Muscle of back (tissue), 11 donors: ENCODE data around the gene HS3ST3A1. TPM values are rescaled to one million over a fixed set of nuclear protein-coding genes. Genes with fewer than 3 reads are reported as not detected.

ENCODE experiments used
- DNase-seq, 3 donors: peaks; one replicate each; pipeline versions ENCODE4 v3.0.0 to v3.0.0-alpha.2; 2013
- polyA plus RNA-seq, 10 donors: library from polyadenylated mRNA; unstranded; fragments of 120-200 nt; gene quantifications; one replicate each; pipeline ENCODE4 v1.2.1, GENCODE V29; 2013; ENCODE audit not compliant: insufficient read length in 10 of 10

HS3ST3A1 gene
- polyA plus RNA-seq, 10 donors = 0.79 to 4.4 (median 2.3) TPM

GRCh38 chr17:13599168-13599577, 2.6 kb downstream of the HS3ST3A1 start:
- no peak for DNase-seq

GRCh38 chr17:13598353-13599167, 3.2 kb downstream of the HS3ST3A1 start:
- DNase-seq = peak in 1 of 3 donors; percentile 17

DNA sequence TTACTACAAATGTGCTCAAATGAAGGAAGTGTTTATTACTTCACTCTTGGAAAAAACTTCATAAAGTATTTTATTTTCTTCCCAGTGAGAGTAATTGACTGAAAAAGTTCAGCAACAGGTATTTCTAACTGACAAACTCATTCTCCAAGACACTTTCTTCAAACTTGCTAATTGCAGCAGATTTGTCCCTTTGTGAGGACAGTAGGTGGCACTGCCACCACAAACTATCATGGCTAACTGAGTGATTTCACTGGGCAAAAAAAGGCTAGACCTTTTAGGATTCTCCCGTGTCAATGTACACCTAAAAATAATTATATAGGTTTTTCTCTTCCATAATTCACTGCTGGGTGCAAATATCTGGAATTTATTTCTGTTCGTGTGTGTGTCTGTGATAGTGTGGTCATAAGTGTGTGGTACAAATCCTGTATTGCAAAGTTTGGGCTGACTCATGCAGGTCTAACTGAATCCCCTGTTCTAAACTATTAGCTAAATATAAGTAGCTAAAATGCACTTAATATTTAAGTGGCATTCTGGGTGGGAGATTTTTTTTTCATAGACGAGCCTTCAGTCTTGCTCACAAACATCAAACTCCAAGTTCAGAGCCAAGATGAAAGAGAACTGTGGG, 3.9 kb downstream of the HS3ST3A1 start:
- peak in 1 of 3 donors; percentile 64 for DNase-seq

DNA sequence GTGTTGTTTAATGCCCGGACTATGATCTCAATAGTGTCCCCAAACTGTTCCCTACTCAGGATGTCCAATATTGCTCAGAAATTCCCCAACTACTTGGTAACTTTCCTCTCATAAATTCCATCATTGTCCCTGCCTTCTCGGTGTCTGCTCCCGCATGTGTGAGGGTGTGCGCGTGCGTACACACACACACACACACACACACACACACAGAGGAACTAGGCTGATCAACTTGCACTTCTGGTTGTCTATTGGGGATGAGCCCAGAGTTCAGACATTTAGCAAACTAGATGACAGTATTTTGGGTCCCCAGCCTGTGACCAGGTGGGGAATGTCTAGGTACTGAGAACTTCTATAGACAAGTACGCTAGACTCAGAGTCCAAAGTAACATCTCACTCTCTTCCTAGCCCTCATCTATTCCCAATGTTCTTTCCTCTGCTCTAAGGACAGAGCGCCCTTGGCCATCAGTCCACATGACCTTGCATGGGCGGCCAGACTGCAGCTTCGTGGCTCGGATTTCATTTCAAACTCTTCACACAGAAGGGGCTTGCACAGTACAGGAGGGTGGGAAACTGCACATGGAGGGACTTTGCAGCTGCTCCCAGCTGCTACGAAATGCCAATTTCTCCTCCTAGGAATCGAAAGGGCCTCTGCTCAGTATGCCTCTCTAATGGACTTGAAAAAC, 5.3 kb downstream of the HS3ST3A1 start:
- DNase-seq = peak in 1 of 3 donors; percentile 60

GRCh38 chr17:13595599-13595899, 6.2 kb downstream of the HS3ST3A1 start:
- peak in 1 of 3 donors; percentile 52 for DNase-seq

- DNase-seq = peak; percentile 87 to 91 (median 91)
Observed at GRCh38 chr17:13594762-13595598, 6.7 kb downstream of the HS3ST3A1 start.

GRCh38 chr17:13594310-13594709, 7.4 kb downstream of the HS3ST3A1 start:
- DNase-seq = no peak

DNA sequence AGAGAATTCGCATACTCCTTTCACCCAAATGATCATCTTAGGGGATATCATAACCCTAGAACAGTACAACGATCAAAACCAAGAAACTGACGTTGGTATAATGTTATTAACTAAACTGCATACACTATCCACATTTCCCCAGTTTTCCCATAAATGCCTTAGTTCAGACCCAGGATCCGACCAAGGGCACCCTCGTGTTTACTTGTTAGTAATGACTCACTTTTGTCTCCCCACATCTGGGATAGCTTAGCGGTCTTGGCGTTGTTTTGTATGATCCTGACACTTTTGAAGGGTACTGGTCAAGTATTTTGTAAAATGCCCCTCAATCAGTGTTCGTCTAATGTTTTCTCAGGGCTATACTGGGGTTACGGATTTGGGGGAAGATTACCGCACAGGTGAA, 8.0 kb downstream of the HS3ST3A1 start:
- DNase-seq = no peak

DNA sequence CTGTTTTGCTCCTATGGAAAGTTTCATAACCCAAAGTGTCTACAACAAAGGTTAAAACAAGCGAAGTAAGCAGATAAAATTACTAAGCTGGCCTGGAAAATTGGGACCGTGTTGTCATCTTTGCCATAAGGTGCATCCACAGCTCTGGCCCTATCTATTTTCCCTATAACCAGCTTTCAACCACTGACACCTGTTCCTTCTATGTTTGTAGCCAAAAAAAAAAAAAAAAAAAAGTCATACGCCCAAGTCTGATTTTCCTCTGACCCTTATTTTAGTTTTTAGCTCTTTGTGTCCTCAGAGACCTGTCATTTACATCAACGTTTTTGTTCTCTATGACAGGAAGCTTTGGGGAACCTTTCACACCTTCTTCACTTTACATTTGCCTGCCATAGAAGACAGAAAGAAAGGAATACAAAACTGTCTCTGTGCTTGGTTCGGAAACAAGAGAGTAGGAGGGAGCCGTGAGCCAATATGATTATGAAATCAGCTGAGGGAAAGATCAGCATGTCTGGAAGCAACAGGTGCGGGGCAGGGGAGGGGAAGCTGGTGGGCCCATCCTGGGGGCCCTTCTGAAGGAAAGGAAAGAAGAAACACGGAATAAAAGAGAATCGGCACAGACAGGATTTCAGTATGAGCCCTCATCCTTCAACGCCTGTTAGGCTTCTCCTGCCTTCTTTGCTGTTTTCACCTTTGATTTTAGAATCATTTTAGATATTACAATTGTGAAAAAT, 8.5 kb downstream of the HS3ST3A1 start:
- no peak for DNase-seq

GRCh38 chr17:13592427-13592826, 9.3 kb downstream of the HS3ST3A1 start:
- no peak for DNase-seq

- DNase-seq = no peak
Observed at GRCh38 chr17:13590441-13590840, 11.3 kb downstream of the HS3ST3A1 start.

DNA sequence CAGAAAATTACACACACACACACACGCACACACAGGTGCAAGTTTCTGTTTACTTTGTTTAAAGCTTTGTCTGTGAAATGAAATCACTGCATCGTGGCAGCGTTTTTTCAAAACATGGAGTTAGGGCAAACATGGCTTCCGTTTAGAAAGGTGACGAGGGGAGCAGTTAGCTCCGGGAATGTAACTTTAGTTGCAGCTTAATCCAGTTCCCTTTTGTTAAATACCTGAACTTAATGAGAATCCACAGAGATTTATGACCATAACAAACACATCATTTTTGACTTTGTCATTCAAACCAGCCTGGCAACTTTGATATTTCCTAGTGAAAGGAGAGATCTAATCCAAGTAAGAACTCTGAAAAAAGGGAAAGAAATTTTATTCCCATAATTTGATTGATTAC, 12.1 kb downstream of the HS3ST3A1 start:
- DNase-seq = no peak

DNA sequence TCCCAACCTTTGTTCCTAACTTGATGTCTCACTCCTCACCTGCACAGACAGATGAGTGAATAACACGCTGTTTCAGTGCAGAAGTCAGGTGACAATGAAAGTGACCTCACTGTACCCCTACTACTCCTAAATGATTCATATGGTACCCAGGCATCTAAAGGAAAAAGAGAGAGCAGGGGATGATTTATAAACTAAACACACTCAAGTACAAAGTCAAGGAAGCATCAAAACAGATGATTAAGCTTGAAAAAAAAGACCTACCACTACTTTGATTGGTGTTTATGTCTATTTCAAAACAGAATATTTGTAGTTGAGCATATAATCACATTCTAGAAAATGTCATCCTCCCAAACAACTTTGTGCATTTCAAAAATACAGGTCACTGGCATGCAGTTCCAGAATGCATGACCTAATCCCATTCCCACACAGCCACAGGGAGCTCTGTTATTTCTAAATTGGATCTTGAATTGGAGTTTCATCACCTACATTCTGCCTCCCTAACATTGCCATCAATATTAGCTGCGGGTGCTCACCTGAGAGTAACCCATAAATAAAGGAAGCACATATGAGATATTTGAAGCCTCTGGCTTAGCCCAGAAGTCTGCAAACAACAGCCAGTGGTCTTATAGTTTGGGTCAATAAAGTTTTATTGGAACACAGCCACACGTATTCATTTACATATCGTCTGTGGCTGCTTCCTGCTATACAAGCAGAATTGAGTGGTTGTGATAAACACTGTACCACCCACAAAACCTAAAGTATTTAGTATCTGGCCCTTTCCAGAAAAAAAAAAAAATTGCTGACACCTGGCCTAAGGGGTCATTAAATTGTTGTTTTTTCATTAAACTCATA, 14.0 kb downstream of the HS3ST3A1 start:
- DNase-seq = no peak

DNA sequence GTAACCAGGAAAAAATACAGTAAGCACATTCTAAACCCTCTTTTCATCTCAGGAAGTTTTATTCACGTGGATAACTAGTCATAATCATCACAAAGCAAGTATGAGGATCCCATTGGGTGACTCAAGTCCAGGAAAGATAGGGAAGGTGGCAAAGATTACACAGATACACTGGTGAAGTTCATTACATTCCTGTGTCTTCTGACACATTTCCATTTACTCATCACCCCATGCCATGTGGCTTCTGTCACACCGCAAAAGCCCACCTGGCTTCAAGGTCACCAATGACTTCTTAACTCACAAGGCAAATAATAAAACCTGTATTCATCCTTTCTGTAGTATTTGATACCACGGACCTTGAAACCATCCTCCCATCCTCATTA, 17.0 kb downstream of the HS3ST3A1 start:
- no peak for DNase-seq

DNA sequence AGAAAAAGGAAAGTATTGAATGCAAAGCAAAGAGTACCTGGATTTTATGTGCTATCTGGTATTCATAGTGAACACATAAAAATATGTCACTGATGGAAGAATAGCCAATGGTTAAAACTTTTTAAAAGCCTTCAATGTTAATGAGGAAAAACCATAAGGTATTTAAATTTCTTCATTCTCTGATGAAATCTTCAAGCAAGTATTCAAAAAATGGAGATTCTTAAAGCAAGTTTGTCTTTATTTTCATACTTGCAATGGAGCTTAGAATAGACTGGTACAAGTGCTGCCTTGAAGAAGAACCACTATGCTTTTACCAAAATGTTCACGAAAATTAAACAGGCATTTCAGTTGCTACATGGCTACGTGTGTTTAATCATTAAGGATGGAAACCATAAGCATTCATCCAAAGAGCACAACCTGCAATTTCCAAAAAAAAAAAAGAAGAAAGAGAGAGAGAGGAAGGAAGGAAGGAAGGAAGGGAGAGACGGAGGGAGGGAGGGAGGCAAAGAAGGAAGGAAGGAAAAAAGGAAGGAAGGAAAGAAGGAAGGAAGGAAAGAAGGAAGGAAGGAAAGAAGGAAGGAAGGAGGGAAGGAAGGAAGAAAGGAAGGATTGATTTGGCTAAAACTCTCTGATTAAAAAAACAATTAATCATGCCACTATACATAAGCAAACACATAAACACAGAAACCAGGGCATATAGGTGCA, 17.6 kb downstream of the HS3ST3A1 start:
- DNase-seq = no peak

GRCh38 chr17:13582776-13583547, 18.8 kb downstream of the HS3ST3A1 start:
- DNase-seq = peak in 1 of 3 donors; percentile 64

DNA sequence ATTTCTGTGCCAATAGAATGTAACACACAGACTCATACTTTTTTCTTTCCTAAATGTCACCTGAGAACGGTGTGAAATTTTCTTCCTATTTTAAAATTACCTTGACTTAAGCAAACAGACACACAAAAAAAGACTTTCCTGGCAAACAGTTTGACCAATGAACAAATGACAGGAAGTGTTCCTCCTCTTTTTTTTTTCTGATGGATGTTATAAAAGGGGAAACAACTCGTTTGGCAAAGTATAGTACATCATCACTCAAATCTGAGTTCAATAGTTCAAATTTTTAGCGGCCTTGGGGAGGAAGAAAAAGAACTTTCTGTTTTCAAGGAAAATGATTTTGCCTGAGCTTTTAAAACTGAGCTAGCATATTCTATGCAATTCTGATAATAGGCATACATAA, 19.8 kb downstream of the HS3ST3A1 start:
- DNase-seq = peak in 1 of 3 donors; percentile 67

DNA sequence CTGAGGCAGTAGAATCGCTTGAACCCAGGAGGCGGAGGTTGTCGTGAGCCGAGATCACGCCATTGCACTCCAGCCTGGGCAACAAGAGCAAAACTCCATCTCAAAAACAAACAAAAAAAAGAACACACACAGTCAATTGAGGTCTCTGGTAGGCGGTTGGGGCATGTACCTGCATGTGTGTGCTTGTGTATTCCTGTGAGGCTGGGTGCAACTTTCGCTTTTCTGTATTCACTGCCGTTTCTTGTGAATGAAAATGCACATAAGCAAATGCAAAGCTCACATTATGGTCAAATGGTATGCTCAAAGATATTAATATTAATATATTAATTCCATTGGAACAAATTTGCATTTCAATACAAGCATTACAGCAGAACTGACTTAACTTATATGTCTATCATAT, 20.9 kb downstream of the HS3ST3A1 start:
- no peak for DNase-seq
